Tibial nerve (tissue), 4 donors: ENCODE data around the gene CUEDC1.

Source experiments
- EP300 ChIP-seq, 2 donors: sonication (generic); formaldehyde crosslinking; IDR thresholded peaks; one replicate each; pipeline ENCODE4 v1.6.1; 2017; ENCODE audit warnings: antibody characterized with exemption in 2 of 2, mild to moderate bottlenecking in 1 of 2
- POLR2A ChIP-seq, 2 donors: fragments of 450-650 bp; IDR thresholded peaks; one replicate each; pipeline ENCODE4 v1.6.1; 2017; ENCODE audit warnings: antibody characterized with exemption in 2 of 2, mild to moderate bottlenecking in 2 of 2, moderate library complexity in 2 of 2
- TF ChIP-seq, protein P1 (sequence below), 5 experiments: fragments of 200-600 bp in 3 of 5; fragments of 450-650 bp in 2 of 5; sonication (generic) in 3 of 5; IDR thresholded peaks; one replicate each; pipeline ENCODE4 v1.5.1; 2016 to 2019; ENCODE audit warnings: antibody characterized with exemption in 5 of 5, mild to moderate bottlenecking in 3 of 5, moderate library complexity in 2 of 5

DNA sequence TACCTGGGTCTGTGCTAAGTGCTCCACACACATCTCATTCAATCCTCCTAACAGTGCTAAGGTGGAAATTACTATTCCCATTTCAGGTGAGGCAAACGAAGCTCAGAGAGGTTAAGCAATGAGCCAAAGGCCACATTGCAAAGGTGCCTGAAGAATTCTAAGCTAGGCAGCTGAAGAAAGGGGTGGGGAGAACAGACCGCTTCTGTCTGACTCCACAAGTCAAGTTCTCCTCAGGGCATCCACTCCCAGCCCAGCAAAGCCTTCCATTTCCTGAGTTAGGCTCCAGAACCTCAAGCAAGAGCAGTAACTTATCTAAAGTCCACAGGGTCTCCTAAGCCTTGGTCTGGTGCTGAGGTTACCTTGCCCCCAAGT lies 78.4 kb downstream of the CUEDC1 start:
- TF ChIP-seq EP300 (IDR thresholded peaks at IDR 0.05) (no peak), POLR2A (IDR thresholded peaks at IDR 0.05) (no peak)
- TF ChIP-seq, protein P1, sequence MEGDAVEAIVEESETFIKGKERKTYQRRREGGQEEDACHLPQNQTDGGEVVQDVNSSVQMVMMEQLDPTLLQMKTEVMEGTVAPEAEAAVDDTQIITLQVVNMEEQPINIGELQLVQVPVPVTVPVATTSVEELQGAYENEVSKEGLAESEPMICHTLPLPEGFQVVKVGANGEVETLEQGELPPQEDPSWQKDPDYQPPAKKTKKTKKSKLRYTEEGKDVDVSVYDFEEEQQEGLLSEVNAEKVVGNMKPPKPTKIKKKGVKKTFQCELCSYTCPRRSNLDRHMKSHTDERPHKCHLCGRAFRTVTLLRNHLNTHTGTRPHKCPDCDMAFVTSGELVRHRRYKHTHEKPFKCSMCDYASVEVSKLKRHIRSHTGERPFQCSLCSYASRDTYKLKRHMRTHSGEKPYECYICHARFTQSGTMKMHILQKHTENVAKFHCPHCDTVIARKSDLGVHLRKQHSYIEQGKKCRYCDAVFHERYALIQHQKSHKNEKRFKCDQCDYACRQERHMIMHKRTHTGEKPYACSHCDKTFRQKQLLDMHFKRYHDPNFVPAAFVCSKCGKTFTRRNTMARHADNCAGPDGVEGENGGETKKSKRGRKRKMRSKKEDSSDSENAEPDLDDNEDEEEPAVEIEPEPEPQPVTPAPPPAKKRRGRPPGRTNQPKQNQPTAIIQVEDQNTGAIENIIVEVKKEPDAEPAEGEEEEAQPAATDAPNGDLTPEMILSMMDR (IDR thresholded peaks at IDR 0.05) = no peak
